Body of pancreas (tissue), 4 donors: Measurements from ENCODE around the gene REV3L.

Experiments used
- POLR2A ChIP-seq, 3 donors: fragments of 450-650 bp; IDR thresholded peaks; one replicate each; pipeline ENCODE4 v1.6.1; 2016; ENCODE audit warnings: antibody characterized with exemption in 3 of 3, mild to moderate bottlenecking in 2 of 3
- TF ChIP-seq, protein P1 (sequence below), 7 experiments: fragments of 450-650 bp in 4 of 7; fragments of 200-600 bp in 3 of 7; sonication (generic) in 3 of 7; IDR thresholded peaks; one replicate each; pipeline ENCODE4 v1.5.1; 2016 to 2019; ENCODE audit warnings: antibody characterized with exemption in 7 of 7

DNA sequence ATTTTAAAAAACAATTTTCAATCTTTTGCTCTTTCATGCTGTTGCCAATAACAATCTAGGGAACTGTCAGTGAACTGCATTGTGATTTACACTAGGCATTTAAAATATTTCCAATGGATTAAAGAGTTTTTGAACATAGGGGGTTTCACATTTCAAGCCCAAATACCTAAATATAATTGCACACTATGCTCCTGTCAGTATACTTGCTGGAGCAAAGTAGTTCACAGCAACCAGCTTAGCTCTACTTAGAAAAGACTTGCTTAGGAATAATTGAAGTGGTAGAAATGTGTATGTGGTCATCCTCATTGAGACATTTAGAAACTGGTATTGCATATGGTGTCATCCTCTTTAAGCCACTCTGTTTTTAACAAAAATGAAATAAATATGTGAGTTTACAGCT, 41.7 kb upstream of the REV3L start:
- TF ChIP-seq, protein P1, sequence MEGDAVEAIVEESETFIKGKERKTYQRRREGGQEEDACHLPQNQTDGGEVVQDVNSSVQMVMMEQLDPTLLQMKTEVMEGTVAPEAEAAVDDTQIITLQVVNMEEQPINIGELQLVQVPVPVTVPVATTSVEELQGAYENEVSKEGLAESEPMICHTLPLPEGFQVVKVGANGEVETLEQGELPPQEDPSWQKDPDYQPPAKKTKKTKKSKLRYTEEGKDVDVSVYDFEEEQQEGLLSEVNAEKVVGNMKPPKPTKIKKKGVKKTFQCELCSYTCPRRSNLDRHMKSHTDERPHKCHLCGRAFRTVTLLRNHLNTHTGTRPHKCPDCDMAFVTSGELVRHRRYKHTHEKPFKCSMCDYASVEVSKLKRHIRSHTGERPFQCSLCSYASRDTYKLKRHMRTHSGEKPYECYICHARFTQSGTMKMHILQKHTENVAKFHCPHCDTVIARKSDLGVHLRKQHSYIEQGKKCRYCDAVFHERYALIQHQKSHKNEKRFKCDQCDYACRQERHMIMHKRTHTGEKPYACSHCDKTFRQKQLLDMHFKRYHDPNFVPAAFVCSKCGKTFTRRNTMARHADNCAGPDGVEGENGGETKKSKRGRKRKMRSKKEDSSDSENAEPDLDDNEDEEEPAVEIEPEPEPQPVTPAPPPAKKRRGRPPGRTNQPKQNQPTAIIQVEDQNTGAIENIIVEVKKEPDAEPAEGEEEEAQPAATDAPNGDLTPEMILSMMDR (IDR thresholded peaks at IDR 0.05): no peak
- TF ChIP-seq POLR2A (IDR thresholded peaks at IDR 0.05): no peak
